Mammary epithelial cell (primary cell): ENCODE results near the gene GTPBP6.

ENCODE experiments used
- EZH2 ChIP-seq: IDR thresholded peaks from 2 replicates; pipeline ENCODE4 v1.6.1; 2012; ENCODE audit warnings: low read length, inconsistent platforms, borderline replicate concordance
- TF ChIP-seq, protein P1 (sequence below), 2 donors: IDR thresholded peaks in 1 of 2; conservative IDR thresholded peaks in 1 of 2; 2 replicates each; pipeline ENCODE4 v1.5.1; 2011 to 2012; ENCODE audit warnings: inconsistent platforms in 2 of 2, low read length in 2 of 2, mild to moderate bottlenecking in 2 of 2, control low read depth in 1 of 2, low read depth in 1 of 2; ENCODE audit not compliant: insufficient read depth in 1 of 2; ENCODE audit errors: extremely low read depth in 1 of 2

DNA sequence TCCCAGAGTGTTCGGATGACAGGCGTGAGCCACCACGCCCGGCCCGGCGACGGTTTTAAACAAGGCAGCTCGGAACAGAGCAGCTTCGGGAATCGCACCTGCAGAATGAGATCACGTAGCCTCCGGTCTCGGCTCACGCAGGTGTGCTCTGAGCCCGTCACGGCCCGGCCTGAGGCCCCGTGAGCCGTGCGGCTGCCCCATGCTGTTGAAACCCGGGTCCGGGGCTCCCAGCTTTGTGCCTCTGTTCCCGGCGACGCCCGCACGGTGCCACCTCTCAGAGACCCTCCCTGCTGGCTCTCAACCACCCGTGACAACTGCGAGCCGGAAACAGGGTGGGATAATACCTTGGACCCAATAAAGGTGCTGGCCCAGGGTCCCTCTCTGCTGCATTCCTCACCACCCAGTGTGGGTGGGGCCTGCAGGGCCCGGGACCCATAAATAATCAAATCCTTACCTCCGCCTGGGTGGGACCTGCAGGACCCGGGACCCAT is 50.8 kb downstream of the GTPBP6 start:
- TF ChIP-seq, protein P1, sequence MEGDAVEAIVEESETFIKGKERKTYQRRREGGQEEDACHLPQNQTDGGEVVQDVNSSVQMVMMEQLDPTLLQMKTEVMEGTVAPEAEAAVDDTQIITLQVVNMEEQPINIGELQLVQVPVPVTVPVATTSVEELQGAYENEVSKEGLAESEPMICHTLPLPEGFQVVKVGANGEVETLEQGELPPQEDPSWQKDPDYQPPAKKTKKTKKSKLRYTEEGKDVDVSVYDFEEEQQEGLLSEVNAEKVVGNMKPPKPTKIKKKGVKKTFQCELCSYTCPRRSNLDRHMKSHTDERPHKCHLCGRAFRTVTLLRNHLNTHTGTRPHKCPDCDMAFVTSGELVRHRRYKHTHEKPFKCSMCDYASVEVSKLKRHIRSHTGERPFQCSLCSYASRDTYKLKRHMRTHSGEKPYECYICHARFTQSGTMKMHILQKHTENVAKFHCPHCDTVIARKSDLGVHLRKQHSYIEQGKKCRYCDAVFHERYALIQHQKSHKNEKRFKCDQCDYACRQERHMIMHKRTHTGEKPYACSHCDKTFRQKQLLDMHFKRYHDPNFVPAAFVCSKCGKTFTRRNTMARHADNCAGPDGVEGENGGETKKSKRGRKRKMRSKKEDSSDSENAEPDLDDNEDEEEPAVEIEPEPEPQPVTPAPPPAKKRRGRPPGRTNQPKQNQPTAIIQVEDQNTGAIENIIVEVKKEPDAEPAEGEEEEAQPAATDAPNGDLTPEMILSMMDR (conservative IDR thresholded peaks at IDR 0.05 in 1 of 2, IDR thresholded peaks at IDR 0.05 in 1 of 2; ENCODE audit: extremely low read depth in 1 of 2, insufficient read depth in 1 of 2, low read depth in 1 of 2, low read length in 2 of 2) = no peak
- TF ChIP-seq EZH2 = no peak
